K562 (cell line): ENCODE results near the gene KLHL35. TPM values are rescaled to one million over a fixed set of nuclear protein-coding genes. Genes with fewer than 3 reads are reported as not detected.

Source experiments
- AFF1 ChIP-seq, 2 experiments: fragments of 450-650 bp; IDR thresholded peaks; 2 replicates each; pipeline ENCODE4 v1.6.1; 2018; ENCODE audit warnings: mild to moderate bottlenecking in 2 of 2, low read depth in 1 of 2; ENCODE audit not compliant: partially characterized antibody in 2 of 2
- C11orf30 ChIP-seq: fragments of 450-650 bp; IDR thresholded peaks from 2 replicates; pipeline ENCODE4 v1.6.1; 2016; ENCODE audit warnings: low read depth, mild to moderate bottlenecking
- CREM ChIP-seq: IDR thresholded peaks from 2 replicates; pipeline ENCODE4 v1.6.1; 2014; ENCODE audit warnings: antibody characterized with exemption, low read depth
- DMBX1 ChIP-seq: fragments of 250-450 bp; sonication (Bioruptor Pico); IDR thresholded peaks from 2 replicates; pipeline ENCODE4 v1.8.0; 2022; ENCODE audit warnings: inconsistent platforms, mild to moderate bottlenecking, moderate library complexity, borderline replicate concordance
- GATA2 ChIP-seq: sonication (generic); formaldehyde crosslinking; IDR thresholded peaks from 2 replicates; pipeline ENCODE4 v1.4.0; 2020; ENCODE audit warnings: mild to moderate bottlenecking, missing genetic modification reagents
- MYNN ChIP-seq, 2 experiments: sonication (generic); formaldehyde crosslinking in 1 of 2; IDR thresholded peaks; 2 replicates each; pipeline versions ENCODE4 v1.5.0 to v1.6.1; 2016 to 2020; ENCODE audit warnings: antibody characterized with exemption in 1 of 2, missing genetic modification reagents in 1 of 2
- RBM14 ChIP-seq: fragments of 200-400 bp; formaldehyde crosslinking; IDR thresholded peaks from 2 replicates; pipeline ENCODE4 v1.6.1; 2018; ENCODE audit warnings: low read depth, mild to moderate bottlenecking, low read length, moderate library complexity, borderline replicate concordance; ENCODE audit not compliant: insufficient read depth
- RUNX1 ChIP-seq: sonication (generic); IDR thresholded peaks from 2 replicates; pipeline ENCODE4 v1.6.1; 2016; ENCODE audit warnings: antibody characterized with exemption, low read depth
- SNIP1 ChIP-seq: fragments of 450-650 bp; IDR thresholded peaks from 2 replicates; pipeline ENCODE4 v1.7.1; 2017; ENCODE audit warnings: low read depth, mild to moderate bottlenecking
- STAT6 ChIP-seq: sonication (generic); formaldehyde crosslinking; IDR thresholded peaks from 2 replicates; pipeline ENCODE4 v1.8.1; 2023; ENCODE audit warnings: mild to moderate bottlenecking, missing genetic modification reagents
- TCF7L2 ChIP-seq: fragments of 150-350 bp; IDR thresholded peaks from 2 replicates; pipeline ENCODE4 v1.6.1; 2016; ENCODE audit warnings: low read depth, mild to moderate bottlenecking, low read length, moderate library complexity
- TSC22D4 ChIP-seq: fragments of 450-650 bp; IDR thresholded peaks from 2 replicates; pipeline ENCODE4 v1.6.1; 2016; ENCODE audit warnings: missing genetic modification characterization, missing biosample characterization, control low read depth
- XRCC5 ChIP-seq: fragments of 200-400 bp; formaldehyde crosslinking; IDR thresholded peaks from 2 replicates; pipeline ENCODE4 v1.6.1; 2017; ENCODE audit warnings: low read depth, mild to moderate bottlenecking, low read length
- ZFX ChIP-seq: sonication (generic); formaldehyde crosslinking; IDR thresholded peaks from 2 replicates; pipeline ENCODE4 v1.8.0; 2022; ENCODE audit warnings: mild to moderate bottlenecking, missing genetic modification reagents, moderate library complexity
- ZNF184 ChIP-seq: sonication (generic); formaldehyde crosslinking; IDR thresholded peaks from 2 replicates; pipeline ENCODE4 v1.5.0; 2020; ENCODE audit warnings: missing genetic modification reagents
- ZNF395 ChIP-seq: fragments of 200-800 bp; sonication (Bioruptor generic); IDR thresholded peaks from 2 replicates; pipeline ENCODE4 v1.6.1; 2017; ENCODE audit warnings: missing genetic modification characterization, missing compliant biosample characterization
- ZNF551 ChIP-seq: fragments of 250-450 bp; sonication (Bioruptor Pico); IDR thresholded peaks from 2 replicates; pipeline ENCODE4 v1.5.0; 2021; ENCODE audit warnings: mild to moderate bottlenecking, moderate library complexity
- ZNF76 ChIP-seq: fragments of 250-450 bp; sonication (Bioruptor Pico); IDR thresholded peaks from 2 replicates; pipeline ENCODE4 v1.4.0; 2020; ENCODE audit warnings: mild to moderate bottlenecking, moderate library complexity, borderline replicate concordance
- ZNF778 ChIP-seq: fragments of 450-650 bp; formaldehyde crosslinking; IDR thresholded peaks from 2 replicates; pipeline ENCODE4 v1.4.0; 2020; ENCODE audit warnings: mild to moderate bottlenecking, moderate library complexity
- polyA plus RNA-seq, 8 experiments: library from polyadenylated mRNA; depleted of rRNA in 4 of 8; stranded (reverse) in 5 of 8; unstranded in 3 of 8; fragments of >200 nt; fragmentation: Nextera tagmentation in 2 of 8; fragmentation: Illumina TruSeq in 1 of 8; extraction: Ambion mirVana in 2 of 8; extraction: Trizol in 1 of 8; gene quantifications; 2 replicates each; pipeline versions ENCODE4 v1.2.1 to v1.2.3, GENCODE V29; 2011 to 2014; ENCODE audit warnings: inconsistent platforms in 1 of 8, missing spikeins in 1 of 8
- total RNA-seq, 7 experiments: library from RNA; depleted of rRNA in 6 of 7; stranded (reverse); fragments of >200 nt in 6 of 7; fragmentation: Illumina TruSeq in 2 of 7; extraction: Trizol in 2 of 7; gene quantifications; 2 replicates each; pipeline versions ENCODE4 v1.2.1 to v1.2.3, GENCODE V29; 2011 to 2021; ENCODE audit warnings: low replicate concordance in 1 of 7

Gene KLHL35
- total and polyA plus RNA-seq, 9 of the 15 experiments (the other 6 are each of a cell fraction or from before 2014, with no cell fraction given) = not detected

- TF ChIP-seq STAT6 (CRISPR knock-in tag) (no peak), ZNF778 (CRISPR knock-in tag) (no peak), AFF1 (IDR thresholded peaks at IDR 0.05; ENCODE audit: low read depth in 1 of 2, partially characterized antibody in 2 of 2) (no peak), ZNF184 (CRISPR knock-in tag) (no peak), RBM14 (no peak), ZNF551 (CRISPR knock-in tag) (no peak), C11orf30 (peak; percentile 99), ZNF395 (CRISPR knock-in tag) (0 out of 2 replicates have a peak, but pooled peaks have one; percentile 71), TSC22D4 (tag) (no peak), ZNF76 (CRISPR knock-in tag) (no peak), TCF7L2 (no peak), ZFX (CRISPR knock-in tag) (no peak), RUNX1 (no peak), DMBX1 (CRISPR knock-in tag) (no peak), SNIP1 (no peak), XRCC5 (no peak), MYNN (IDR thresholded peaks at IDR 0.05) (0 out of 2 replicates have a peak, but pooled peaks have one; percentile 49), MYNN (CRISPR knock-in tag; IDR thresholded peaks at IDR 0.05) (no peak), CREM (peak; percentile 73), GATA2 (CRISPR knock-in tag) (peak; percentile 79)
Observed at GRCh38 chr11:75480185-75481175, 47.5 kb upstream of the KLHL35 start (continued).
